GM19372 (cell line): ENCODE results near the gene STRN3.
"Not testable (repeated sequence)": the region's sequence is repeated elsewhere in the genome, so short reads cannot be mapped to it uniquely, and the experiment has no call there.

Source experiments
- ATAC-seq: cut with Tn5 transposase; IDR thresholded peaks from one replicate; pipeline ENCODE4 v1.9.1; 2021; ENCODE audit warnings: mild to moderate bottlenecking, low read depth, moderate library complexity; ENCODE audit not compliant: unreplicated experiment

Gene STRN3, protein sequence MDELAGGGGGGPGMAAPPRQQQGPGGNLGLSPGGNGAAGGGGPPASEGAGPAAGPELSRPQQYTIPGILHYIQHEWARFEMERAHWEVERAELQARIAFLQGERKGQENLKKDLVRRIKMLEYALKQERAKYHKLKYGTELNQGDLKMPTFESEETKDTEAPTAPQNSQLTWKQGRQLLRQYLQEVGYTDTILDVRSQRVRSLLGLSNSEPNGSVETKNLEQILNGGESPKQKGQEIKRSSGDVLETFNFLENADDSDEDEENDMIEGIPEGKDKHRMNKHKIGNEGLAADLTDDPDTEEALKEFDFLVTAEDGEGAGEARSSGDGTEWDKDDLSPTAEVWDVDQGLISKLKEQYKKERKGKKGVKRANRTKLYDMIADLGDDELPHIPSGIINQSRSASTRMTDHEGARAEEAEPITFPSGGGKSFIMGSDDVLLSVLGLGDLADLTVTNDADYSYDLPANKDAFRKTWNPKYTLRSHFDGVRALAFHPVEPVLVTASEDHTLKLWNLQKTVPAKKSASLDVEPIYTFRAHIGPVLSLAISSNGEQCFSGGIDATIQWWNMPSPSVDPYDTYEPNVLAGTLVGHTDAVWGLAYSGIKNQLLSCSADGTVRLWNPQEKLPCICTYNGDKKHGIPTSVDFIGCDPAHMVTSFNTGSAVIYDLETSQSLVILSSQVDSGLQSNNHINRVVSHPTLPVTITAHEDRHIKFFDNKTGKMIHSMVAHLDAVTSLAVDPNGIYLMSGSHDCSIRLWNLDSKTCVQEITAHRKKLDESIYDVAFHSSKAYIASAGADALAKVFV

DNA sequence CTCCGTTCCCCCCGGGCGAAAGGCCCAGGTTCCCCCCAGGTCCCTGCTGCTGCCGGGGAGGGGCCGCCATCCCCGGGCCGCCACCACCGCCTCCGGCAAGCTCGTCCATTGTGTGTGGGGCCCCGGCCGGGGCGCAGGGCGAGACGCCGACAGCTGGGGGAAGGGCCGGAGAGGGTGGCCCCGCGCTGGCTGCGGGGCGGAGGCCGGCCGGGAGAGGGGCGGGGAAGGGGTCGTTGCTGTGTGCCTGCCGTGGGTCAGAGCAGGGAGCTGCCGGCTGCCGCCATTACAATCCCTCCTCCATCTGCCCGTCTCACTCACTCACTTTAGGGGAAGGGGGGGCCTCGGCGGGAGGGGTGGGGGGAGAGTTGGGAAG is at the start of gene STRN3:
Gene STRN3 (minus strand): TSS at position 303 of the 373 bp plus-strand sequence. CDS start 194 bp downstream, at position 109.
- ATAC-seq: no peak

DNA sequence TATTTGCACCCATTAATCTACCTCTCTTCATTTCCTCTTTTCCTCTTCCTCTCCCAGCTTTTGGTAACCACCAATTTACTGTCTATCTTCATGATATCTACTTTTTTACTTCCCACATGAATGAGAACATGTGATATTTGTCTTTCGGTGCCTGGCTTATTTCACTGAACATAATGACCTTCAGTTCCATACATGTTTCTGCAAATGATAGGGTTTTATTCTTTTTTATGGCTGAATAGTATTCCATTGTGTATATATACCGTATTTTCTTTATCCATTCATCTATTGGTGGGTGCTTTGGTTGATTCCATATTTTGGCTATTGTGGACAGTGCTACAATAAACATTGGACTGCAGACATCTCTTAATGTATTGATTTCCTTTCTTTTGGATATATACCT is 49.0 kb upstream of the STRN3 start:
- no peak for ATAC-seq

DNA sequence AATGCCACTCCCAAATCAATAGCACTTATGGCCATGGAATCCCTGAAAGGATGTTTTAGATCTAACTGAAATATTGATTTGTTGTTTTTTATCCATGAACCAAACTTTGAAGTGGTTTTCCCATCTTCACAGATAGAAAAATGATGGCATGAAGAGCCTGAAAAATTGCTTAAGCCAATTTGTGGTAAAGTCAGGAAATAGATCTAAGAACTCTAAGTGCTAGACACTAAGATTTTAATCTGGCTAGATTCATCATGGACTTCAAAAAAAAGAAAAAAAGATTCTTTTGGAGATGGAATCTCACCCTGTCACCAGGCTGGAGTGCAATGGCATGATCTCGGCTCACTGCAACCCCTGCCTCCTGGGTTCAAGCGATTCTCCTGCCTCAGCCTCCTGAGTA is 45.0 kb upstream of the STRN3 start:
- no peak for ATAC-seq

DNA sequence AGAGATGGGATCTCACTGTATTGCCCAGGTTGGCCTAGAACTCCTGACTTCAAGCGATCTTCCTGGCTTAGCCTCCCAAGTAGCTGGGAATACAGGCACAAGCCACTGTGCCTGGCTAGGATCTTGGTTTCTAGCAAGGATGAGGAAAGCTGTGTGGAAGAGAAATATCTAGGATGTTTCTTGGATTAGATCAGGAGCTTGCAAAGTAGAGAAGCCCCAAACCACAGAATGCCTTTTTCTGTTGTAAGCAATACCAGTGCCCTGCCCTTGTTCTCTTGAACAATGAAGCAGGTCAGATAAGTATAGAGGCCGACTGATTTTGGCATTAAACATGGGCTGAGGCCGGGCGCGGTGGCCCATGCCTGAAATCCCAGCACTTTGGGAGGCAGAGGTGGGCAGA is 44.3 kb upstream of the STRN3 start:
- no peak for ATAC-seq

DNA sequence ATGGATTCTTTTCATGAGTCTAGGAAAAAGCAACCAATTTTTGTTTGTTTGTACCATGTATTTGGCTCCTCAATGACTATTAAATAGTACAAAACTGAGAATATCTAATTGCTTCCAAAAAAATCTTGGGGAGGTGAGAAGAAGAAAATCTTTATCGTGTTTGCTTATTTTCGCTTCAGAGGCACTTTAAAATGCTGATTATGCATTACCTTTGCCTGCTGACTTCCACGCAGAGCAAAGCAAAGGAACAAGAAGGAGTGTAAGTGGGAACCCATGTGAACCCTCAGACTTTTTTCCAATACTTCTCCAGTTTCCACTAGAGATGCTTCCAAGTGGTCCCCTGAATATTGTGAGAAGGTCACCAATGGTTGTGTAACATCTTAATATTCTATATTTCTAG is 43.2 kb upstream of the STRN3 start:
- ATAC-seq: no peak

DNA sequence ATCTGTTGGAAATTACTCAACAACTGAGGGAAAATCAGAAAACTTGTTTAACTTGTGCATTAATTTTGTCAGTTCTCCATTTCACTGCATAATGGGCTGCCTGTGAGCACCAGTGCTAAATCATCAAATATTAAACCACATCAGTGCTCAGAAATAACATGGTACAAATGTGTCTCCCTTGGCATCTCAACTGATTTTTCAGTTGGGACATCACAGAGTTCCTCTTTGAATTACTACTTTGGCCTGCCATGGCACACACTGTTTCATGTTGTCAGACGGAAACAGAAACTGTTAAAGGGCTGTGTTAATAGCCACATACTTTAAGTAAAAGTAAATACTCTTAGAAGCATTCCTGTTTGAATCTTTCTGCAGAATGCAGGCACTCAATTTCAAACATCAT is 42.1 kb upstream of the STRN3 start:
- no peak for ATAC-seq

DNA sequence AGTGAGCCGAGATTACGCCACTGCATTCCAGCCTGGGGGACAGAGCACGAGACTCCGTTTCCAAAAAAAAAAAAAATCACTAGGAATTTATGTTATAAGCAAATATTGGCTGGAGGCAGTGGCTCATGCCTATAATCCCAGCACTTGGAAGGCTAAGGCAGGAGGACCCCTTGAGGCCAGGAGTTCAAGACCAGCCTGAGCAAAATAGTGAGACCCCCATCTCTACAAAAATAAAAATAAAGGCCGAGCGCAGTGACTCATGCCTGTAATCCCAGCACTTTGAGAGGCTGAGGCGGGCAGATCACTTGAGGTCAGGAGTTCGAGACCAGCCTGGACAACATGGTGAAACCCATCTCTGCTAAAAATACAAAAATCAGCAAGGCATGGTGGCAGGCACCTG is 36.7 kb upstream of the STRN3 start:
- ATAC-seq: not testable (repeated sequence)

DNA sequence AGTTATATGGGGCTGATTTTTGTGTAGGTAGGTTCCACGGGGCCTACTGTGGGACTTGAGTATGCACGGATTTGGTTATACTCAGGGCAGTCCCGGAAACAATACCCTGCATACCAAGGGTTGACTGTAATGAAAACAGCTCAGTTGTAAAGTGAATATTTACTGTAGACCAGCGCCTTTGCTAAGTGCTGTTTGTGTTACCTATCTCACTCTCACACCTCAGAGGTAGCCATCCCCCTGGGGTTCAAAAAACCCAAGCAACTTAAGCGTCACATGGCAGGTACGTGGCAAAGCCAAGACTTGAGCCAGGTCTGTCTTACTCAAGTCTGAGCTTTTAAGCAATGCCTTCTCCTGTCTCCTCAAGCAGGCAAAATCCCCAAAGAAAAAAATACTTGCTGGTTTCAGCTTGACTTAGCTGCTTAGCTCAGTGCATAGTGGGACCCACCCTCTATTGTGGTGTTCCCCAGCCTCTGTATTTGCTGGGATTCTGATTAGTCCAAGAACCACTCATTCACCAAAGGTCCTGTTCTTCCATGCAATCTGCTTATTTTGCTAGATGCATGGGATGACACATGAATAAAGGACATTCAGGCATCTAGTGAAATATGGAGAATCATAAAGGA is 34.2 kb upstream of the STRN3 start:
- no peak for ATAC-seq

DNA sequence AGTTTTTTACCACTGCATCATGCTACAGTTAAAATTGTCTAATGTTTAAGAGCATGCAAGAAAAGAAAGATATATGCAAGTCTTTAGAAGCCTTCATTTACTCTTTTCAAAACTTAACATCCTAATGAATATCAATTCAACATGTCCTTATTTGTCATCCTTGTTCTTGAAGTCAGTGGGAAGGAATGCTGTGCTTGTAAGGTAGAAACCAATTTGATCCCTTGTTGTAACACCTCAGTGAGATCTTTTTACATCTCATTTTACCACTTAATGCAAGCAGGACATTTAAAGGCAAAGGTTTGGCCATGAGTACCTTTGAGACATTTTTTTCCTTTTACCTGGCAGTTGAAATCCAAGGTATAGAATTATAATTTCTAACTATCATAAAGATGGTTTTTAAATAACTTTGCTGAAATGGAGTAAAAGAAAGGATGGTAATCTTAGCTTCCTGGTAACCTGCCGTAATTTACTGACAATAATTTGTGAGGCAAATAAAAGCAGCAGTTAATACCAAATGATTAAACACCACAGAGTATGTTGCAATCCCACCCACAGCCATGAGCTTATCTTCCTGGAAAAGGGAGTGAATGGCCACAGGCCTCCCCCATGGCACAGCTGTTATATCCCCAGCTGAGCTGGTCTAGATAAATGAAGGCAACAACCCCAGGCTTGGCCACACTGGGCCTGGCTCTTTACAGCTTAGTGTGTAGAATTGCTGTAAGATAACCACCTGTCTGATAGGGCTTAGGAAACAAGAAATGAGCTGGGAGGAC is 33.2 kb upstream of the STRN3 start:
- ATAC-seq: no peak

DNA sequence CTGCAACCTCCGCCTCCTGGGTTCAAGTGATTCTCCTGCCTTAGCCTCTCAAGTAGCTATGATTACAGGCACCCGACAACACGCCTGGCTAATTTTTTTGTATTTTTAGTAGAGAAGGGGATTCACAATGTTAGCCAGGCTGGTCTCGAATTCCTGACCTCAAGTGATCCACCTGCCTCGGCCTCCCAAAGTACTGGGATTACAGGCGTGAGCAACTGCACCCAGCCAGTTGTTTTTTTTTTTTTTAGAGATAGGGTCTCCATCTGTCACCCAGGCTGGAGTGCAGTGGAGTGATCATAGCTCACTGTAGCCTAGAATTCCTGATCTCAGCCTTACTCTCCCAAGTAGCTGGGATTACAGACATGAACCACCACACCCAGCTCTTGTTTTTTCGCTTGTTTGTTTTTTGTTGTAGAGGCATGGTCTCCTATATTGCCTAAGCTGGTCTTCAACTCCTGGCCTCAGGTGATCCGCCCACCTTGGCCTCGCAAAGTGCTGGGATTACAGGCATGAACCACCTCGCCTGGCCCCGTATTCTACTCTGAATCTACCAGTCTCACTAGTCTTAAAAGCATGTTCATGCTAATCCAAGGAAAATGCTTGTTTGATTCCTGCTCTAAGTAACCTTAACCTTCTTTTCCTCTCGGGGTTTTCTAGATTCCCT is 31.7 kb upstream of the STRN3 start:
- no peak for ATAC-seq

DNA sequence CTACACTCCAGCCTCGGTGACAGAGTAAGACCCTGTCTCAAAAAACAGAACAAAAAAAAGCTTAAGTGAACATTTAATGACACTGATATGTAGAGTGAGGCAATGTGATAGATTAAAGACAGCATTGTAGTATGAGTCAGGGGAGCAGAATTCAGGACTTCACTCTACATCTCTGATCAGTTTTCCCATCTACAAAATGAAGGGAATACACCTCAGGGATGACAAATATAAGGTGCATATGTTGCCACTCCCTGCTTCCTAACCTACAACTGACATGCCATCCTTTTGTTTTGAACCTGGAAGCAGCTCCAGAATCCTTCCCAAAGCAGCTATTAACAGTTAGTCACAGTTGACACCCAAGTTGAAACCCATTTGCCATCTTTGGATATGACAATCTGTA is 30.9 kb upstream of the STRN3 start:
- no peak for ATAC-seq

DNA sequence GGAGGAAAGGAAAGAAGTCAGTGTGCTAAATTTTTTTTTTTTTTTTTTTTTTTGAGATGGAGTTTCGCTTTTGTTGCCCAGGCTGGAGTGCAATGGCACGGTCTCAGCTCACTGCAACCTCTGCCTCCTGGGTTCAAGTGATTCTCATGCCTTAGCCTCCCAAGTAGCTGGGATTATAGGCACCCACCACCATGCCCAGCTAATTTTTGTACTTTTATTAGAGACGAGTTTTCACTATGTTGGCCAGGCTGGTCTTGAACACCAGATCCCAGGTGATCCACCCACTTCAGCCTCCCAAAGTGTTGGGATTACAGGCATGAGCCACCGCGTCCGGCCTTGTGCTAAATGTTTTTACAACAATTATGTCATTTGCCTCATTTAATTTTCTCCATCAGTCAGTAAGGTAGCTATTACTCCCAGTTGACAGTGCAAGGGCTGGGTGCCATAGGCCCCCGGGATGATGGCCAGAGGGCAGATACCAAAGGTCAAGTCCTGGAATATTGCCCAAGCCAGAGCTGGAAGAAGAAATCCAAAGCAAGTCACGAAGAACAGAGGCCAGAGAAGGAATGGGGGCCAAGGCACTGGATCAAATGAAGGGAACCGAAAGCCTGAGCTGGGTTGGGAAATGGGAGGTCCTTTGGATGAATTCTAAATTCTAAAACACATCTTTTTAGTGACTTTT is 26.9 kb upstream of the STRN3 start:
- not testable (repeated sequence) for ATAC-seq

DNA sequence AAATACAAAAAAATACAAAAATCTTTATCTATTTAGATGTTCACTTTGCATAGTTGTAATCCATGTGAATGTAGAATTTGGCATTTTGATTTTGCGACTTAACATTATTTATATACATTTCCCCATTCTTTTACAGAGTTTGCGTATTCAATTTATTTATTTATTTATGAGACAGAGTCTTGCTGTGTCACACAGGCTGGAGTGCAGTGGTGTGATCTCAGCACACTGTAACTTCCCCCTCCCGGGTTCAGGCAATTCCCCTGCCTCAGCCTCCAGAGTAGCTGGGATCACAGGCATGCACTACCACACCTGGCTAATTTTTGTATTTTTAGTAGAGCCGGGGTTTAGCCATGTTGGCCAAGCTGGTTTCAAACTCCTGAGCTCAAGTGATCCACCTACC is 25.3 kb upstream of the STRN3 start:
- no peak for ATAC-seq

DNA sequence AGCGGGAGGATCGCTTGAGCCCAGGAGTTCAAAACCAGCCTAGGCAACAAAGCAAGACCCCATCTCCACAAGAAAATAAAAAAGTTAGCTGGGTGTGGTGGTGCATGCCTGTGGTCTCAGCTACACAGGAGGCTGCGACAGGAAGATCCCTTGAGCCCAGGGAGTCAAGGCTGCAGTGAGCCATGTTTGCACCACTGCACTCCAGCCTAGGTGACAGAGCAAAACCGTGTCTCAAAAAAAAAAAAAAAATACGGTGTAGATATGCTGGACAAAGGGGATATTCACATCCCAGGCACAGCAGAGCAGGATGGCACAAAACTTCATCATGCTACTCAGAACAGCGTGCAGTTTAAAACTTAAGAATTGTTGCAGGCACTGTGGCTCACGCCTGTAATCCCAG is 24.8 kb upstream of the STRN3 start:
- ATAC-seq: no peak

DNA sequence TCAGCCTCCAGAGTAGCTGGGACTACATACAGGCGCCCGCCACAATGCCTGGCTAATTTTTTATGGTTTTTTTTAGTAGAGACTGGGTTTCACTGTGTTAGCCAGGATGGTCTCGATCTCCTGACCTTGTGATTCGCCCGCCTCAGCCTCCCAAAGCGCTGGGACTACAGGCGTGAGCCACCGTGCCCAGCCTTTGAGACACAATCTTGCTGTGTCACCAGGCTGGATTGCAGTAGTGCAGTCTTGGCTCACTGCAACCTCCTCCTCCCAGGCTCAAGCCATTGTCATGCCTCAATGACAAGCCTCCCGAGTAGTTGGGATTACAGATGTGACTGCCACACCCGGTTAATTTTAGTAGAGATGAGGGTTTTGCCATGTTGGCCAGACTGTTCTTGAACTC is 21.3 kb upstream of the STRN3 start:
- ATAC-seq: no peak

DNA sequence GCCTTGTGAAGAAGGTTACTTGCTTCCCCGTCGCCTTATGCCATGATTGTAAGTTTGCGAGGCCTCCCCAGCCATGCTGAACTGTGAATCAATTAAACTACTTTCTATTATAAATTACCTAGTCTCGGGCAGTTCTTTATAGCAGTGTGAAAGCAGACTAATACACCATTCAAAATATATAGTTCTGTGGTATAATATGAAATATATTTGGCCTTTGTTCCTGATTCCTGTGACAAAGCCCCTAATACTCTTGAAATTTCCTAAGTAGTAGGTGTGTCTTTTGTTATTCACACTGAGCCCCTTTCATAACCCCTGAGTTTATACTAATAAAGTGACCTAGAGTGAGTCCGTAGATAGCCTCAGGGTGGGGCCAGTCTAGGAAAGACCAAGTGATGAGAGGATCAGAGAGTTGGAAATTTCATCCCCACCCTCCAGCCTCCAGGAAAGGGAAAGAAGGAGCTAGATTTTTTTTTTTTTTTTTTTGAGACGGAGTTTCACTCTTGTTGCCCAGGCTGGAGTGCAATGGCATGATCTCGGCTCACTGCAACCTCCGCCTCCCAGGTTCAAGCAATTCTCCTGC is 19.4 kb upstream of the STRN3 start:
- ATAC-seq: no peak

DNA sequence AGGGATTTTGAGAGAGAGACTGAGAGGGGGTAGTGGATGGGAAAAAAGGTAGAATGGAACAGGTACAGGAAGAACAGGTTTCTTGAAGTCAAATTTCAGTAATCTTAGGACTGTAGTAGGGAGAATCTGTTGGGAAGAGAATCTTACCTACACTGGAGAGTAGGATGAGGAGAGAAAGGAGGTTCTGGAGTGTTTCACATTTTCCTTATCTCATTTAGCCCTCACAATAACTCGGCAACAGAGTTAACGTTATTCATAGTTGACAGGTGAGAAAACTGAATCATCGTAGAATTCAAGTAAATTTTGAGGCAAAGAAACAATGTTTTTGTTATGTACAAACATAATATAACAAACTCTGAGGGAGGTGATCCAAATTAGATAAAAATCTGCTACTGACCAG is 17.2 kb upstream of the STRN3 start:
- no peak for ATAC-seq

DNA sequence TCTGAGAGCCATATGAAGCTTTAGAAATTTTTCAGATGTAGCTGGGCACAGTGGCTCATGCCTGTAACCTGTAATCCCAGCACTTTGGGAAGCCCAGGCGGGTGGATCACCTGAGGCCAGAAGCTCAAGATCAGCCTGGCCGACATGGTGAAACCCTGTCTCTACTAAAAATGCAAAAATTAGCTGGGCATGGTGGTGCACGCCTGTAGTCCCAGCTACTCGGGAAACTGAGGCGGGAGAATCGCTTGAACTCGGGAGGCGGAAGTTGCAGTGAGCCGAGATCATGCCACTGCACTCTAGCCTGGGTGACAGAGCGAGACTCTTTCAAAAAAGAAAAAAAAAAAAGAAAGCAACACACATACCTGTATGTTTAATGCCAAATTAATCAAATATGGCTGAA is 16.7 kb upstream of the STRN3 start:
- ATAC-seq: not testable (repeated sequence)

DNA sequence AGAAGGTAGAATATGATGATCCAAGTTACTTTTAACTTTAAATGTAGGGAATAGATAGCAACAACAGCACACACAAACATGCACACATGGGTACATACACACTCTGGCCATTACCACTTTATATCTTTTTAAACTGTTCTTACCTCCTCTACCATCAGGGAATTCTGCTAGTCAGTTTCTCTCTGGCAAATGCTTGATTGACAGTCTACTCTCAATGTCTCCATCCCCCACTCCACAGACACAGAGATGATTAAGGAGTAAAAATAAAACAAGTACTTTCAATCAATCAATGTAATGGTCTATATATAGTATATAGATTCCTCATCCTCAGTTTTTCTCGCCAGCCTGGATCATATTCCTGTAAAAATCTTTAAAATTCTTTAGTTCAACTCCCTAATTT is 16.1 kb upstream of the STRN3 start:
- no peak for ATAC-seq
